Upper lobe of left lung (tissue), 6 donors: ENCODE measurements around the gene GSTT2B. TPM values are rescaled to one million over a fixed set of nuclear protein-coding genes. Genes with fewer than 3 reads are reported as not detected.
"Not testable (repeated sequence)": the region's sequence is repeated elsewhere in the genome, so short reads cannot be mapped to it uniquely, and the experiment has no call there.

Experiments
- ATAC-seq, 2 donors: fragments of 200-7000 bp; cut with Tn5 transposase; one replicate each; pipeline ENCODE4 v1.9.1; 2022; ENCODE audit warnings: mild to moderate bottlenecking in 2 of 2, moderate library complexity in 2 of 2; ENCODE audit not compliant: low FRiP score in 2 of 2
- DNase-seq, 2 donors: peaks; one replicate each; pipeline ENCODE4 v3.0.0-alpha.2; 2019 to 2020
- H3K27ac ChIP-seq, 4 donors: fragments of 200-600 bp; sonication (generic); one replicate each; pipeline ENCODE4 v1.5.1; 2016 to 2019
- H3K27me3 ChIP-seq, 4 donors: fragments of 200-600 bp; sonication (generic); one replicate each; pipeline ENCODE4 v1.5.1; 2017 to 2019
- H3K36me3 ChIP-seq, 4 donors: fragments of 200-600 bp; sonication (generic); one replicate each; pipeline ENCODE4 v1.5.1; 2016 to 2019
- H3K4me1 ChIP-seq, 4 donors: fragments of 200-600 bp; sonication (generic); one replicate each; pipeline ENCODE4 v1.5.1; 2018 to 2019
- H3K4me3 ChIP-seq, 4 donors: fragments of 200-600 bp; sonication (generic); one replicate each; pipeline ENCODE4 v1.5.1; 2017 to 2019; ENCODE audit warnings: mild to moderate bottlenecking in 2 of 4, moderate library complexity in 1 of 4
- H3K9me3 ChIP-seq, 4 donors: fragments of 200-600 bp; sonication (generic); one replicate each; pipeline ENCODE4 v1.5.1; 2018 to 2019
- EP300 ChIP-seq, 4 donors: sonication (generic); formaldehyde crosslinking; IDR thresholded peaks; one replicate each; pipeline ENCODE4 v1.5.1; 2017; ENCODE audit warnings: antibody characterized with exemption in 4 of 4, control low read depth in 2 of 4
- POLR2A ChIP-seq, 4 donors: fragments of 450-650 bp; IDR thresholded peaks; one replicate each; pipeline ENCODE4 v1.5.1; 2016 to 2017; ENCODE audit warnings: antibody characterized with exemption in 4 of 4, mild to moderate bottlenecking in 2 of 4
- POLR2AphosphoS5 ChIP-seq, 2 donors: sonication (generic); formaldehyde crosslinking; IDR thresholded peaks; one replicate each; pipeline ENCODE4 v1.5.1; 2017; ENCODE audit warnings: antibody characterized with exemption in 2 of 2
- WGBS, 2 donors: methylation state at CpG; one replicate each; pipeline ENCODE4 v1.1.5; 2017 to 2018; 5-methylcytosine and 5-hydroxymethylcytosine counted together
- total RNA-seq, 6 donors: library from RNA; depleted of rRNA in 4 of 6; stranded (reverse); fragments of >200 nt in 4 of 6; gene quantifications; one replicate each; pipeline versions ENCODE4 v1.1.0 to v1.2.1, GENCODE V29; 2016 to 2021
- TF ChIP-seq, protein P1 (sequence below), 6 experiments: fragments of 450-650 bp in 4 of 6; fragments of 200-600 bp in 2 of 6; sonication (generic) in 2 of 6; IDR thresholded peaks; one replicate each; pipeline ENCODE4 v1.5.1; 2016 to 2019; ENCODE audit warnings: antibody characterized with exemption in 6 of 6
- donor health status: DM: no; HTN: no; CAD: no; lungs with moderate emphysema.
- donor health status: DM: no; HTN: yes; CAD: no; lungs with severe emphysema.

GSTT2B gene
- total RNA-seq, 6 donors from 2014 or later, result 1.9 to 19.8 (median 7.5) TPM

DNA sequence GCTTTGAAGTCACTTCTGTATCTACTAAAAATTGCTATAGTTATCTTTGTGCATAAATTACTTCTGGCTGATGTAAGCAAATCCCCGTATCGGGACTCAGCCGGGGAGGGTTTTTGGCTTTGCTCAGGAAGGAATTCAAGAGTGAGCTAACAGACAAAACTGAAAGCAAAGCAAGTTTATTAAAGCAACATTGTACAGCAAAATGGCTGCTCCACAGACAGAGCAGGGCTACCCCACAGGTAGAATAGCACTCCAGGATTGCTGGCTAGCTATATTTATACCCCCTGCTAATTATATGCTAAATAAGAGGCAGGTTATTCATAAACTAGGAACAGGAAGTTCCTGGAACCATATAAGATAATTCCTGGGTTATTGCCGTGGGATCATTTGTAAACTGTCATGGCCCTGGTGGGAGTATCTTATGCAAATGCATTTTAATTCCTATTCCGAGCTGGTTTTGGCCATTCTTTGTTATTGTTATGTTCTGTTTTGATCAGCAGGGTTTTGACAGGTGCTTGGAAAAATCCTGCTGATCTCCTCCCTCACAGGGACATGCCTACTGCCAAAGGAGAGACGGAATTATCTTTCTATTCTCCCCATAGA lies 51.6 kb downstream of the GSTT2B start:
- TF ChIP-seq POLR2A (IDR thresholded peaks at IDR 0.05), result no peak
- no peak for TF ChIP-seq EP300 (IDR thresholded peaks at IDR 0.05)
- TF ChIP-seq, protein P1, sequence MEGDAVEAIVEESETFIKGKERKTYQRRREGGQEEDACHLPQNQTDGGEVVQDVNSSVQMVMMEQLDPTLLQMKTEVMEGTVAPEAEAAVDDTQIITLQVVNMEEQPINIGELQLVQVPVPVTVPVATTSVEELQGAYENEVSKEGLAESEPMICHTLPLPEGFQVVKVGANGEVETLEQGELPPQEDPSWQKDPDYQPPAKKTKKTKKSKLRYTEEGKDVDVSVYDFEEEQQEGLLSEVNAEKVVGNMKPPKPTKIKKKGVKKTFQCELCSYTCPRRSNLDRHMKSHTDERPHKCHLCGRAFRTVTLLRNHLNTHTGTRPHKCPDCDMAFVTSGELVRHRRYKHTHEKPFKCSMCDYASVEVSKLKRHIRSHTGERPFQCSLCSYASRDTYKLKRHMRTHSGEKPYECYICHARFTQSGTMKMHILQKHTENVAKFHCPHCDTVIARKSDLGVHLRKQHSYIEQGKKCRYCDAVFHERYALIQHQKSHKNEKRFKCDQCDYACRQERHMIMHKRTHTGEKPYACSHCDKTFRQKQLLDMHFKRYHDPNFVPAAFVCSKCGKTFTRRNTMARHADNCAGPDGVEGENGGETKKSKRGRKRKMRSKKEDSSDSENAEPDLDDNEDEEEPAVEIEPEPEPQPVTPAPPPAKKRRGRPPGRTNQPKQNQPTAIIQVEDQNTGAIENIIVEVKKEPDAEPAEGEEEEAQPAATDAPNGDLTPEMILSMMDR (IDR thresholded peaks at IDR 0.05), result no peak
- ATAC-seq (no peak), DNase-seq (no peak)
- Histone ChIP-seq H3K36me3 (no peaks in the 10 kb centered on the region), H3K4me1 (peaks cover 5 to 10% (median 9%) of the 10 kb centered on the region in 4 donors), H3K27me3 (no peaks in the 10 kb centered on the region), H3K9me3 (no peaks in the 10 kb centered on the region), H3K4me3 (peak overlapping the region in 1 of 4 donors; percentile 18), H3K27ac (no peak overlapping the region)
- WGBS, 2 donors, result 55 to 62% methylated on average over 6 of the region's 6 CpGs

DNA sequence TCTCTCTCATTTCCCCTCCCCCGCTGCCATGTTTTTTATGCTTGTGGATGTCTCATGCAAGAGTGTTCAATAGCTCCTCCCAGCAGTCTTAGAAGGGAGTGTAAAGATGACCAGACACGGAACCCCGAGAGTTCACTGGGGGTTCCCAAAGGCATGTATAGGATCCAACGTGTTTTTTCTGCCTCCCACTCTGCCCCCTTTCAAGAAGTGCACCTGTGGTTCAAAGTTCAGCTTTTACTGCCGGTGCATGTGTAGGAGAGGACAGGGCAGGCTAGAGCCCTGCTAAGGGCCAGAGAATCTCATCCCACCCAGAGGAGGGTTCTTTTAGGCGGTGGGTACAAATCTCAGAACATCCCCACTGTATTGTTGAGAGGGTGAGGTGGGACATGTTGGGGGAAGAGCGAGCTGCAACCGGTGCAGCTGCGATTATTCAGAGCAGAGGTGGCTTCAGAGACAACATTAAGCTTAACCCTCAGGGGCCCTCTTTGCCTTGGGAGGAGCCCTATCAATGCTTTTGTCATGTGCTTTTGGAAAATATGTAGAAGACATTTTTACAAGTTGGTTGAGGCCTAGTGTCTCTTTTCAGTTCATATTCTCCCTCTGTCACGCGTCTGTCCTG lies 52.3 kb downstream of the GSTT2B start:
- DNase-seq, result no peak
- no peaks in the 10 kb centered on the region for H3K9me3 ChIP-seq
- H3K36me3 ChIP-seq, result no peaks in the 10 kb centered on the region
- peaks cover 5 to 10% (median 7%) of the 10 kb centered on the region in 4 donors for H3K4me1 ChIP-seq
- no peak overlapping the region for H3K4me3 ChIP-seq
- TF ChIP-seq, protein P1 (IDR thresholded peaks at IDR 0.05), result no peak
- TF ChIP-seq POLR2AphosphoS5 (IDR thresholded peaks at IDR 0.05) (no peak), EP300 (IDR thresholded peaks at IDR 0.05) (no peak), POLR2A (IDR thresholded peaks at IDR 0.05) (no peak)
- ATAC-seq, result no peak
- H3K27me3 ChIP-seq, result no peaks in the 10 kb centered on the region
- H3K27ac ChIP-seq, result no peak overlapping the region
- 80 to 87% methylated on average over 11 of the region's 11 CpGs for WGBS, 2 donors

DNA sequence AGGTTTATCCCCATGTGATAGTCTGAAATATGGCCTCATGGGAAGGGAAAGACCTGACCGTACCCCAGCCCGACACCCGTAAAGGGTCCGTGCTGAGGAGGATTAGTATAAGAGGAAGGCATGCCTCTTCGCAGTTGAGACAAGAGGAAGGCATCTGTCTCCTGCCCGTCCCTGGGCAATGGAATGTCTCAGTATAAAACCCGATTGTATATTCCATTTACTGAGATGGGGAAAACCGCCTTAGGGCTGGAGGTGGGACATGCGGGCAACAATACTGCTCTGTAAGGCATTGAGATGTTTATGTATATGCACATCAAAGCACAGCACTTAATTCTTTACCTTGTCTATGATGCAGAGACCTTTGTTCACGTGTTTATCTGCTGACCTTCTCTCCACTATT lies 53.6 kb downstream of the GSTT2B start:
- WGBS, 2 donors, result 62 to 71% methylated on average over 10 of the region's 10 CpGs
- not testable (repeated sequence) for H3K4me1 ChIP-seq, H3K36me3 ChIP-seq, H3K27me3 ChIP-seq, DNase-seq, H3K4me3 ChIP-seq, H3K9me3 ChIP-seq, H3K27ac ChIP-seq, ATAC-seq

Other genes starting within 250 kb of the GSTT2B start
- 1 to 10 TPM; 3.0 to 9.4 (median 5.4) TPM for gene ZNF70, start 210.1 kb downstream of the GSTT2B start, total RNA-seq
- under 1 TPM in 2 of 6 donors, not detected in 4; 0.74 to 0.80 TPM for gene VPREB3, start 206.8 kb downstream of the GSTT2B start, total RNA-seq
- gene C22orf15, start 198.2 kb downstream of the GSTT2B start, total RNA-seq, result 1 to 10 TPM in 5 of 6 donors, under 1 TPM in 1; 0.29 to 7.3 (median 4.6) TPM
- 100 to 1,000 TPM in 1 of 6 donors, 10 to 100 TPM in 4, 1 to 10 TPM in 1; 9.1 to 130 (median 39.0) TPM for gene CHCHD10, start 193.2 kb downstream of the GSTT2B start, total RNA-seq
- gene MMP11, start 188.3 kb downstream of the GSTT2B start, total RNA-seq, result 1 to 10 TPM in 2 of 6 donors, under 1 TPM in 1, not detected in 3; 0.57 to 7.7 (median 2.9) TPM
- gene SMARCB1, start 174.2 kb downstream of the GSTT2B start, total RNA-seq, result 10 to 100 TPM; 42.8 to 72.8 (median 57.1) TPM
- gene DERL3, start 122.2 kb downstream of the GSTT2B start, total RNA-seq, result 10 to 100 TPM in 2 of 6 donors, 1 to 10 TPM in 4; 1.9 to 14.8 (median 5.5) TPM
- gene SLC2A11, start 103.3 kb downstream of the GSTT2B start, total RNA-seq, result 10 to 100 TPM in 5 of 6 donors, 1 to 10 TPM in 1; 9.9 to 31.4 (median 16.5) TPM
- 100 to 1,000 TPM in 5 of 6 donors, 10 to 100 TPM in 1; 54.5 to 388 (median 298) TPM for gene MIF, start 66.8 kb downstream of the GSTT2B start, total RNA-seq
- gene DDTL, start 5.7 kb upstream of the GSTT2B start, total RNA-seq, result 1 to 10 TPM in 3 of 6 donors, under 1 TPM in 1, not detected in 2; 0.91 to 5.7 (median 2.5) TPM
- 100 to 1,000 TPM; 113 to 190 (median 127) TPM for gene DDT, start 13.2 kb upstream of the GSTT2B start, total RNA-seq
- gene GSTT2, start 18.9 kb upstream of the GSTT2B start, total RNA-seq, result under 1 TPM in 2 of 6 donors, not detected in 4; 0.29 to 0.88 TPM
- not detected for gene GSTT4, start 44.3 kb upstream of the GSTT2B start, total RNA-seq
- gene CABIN1, start 50.1 kb upstream of the GSTT2B start, total RNA-seq, result 100 to 1,000 TPM in 2 of 6 donors, 10 to 100 TPM in 4; 55.3 to 176 (median 95.3) TPM
- gene SUSD2, start 220.3 kb upstream of the GSTT2B start, total RNA-seq, result 100 to 1,000 TPM; 191 to 645 (median 348) TPM